Omental fat pad (tissue), 4 donors: ENCODE results near the gene BSN. TPM values are rescaled to one million over a fixed set of nuclear protein-coding genes. Genes with fewer than 3 reads are reported as not detected.

Experiments
- ATAC-seq: fragments of 150-250 bp; one replicate; pipeline ENCODE4 v1.9.1; 2016; ENCODE audit warnings: mild to moderate bottlenecking, moderate library complexity; ENCODE audit not compliant: low FRiP score
- DNase-seq: peaks from one replicate; pipeline ENCODE4 v3.0.0-alpha.2; 2019; ENCODE audit warnings: low spot score
- small RNA-seq: library from RNA; depleted of rRNA; stranded (forward); fragments of <200 nt; gene quantifications from one replicate; pipeline ENCODE3, GENCODE V24; 2016
- total RNA-seq, 4 donors: library from RNA; depleted of rRNA; stranded (reverse); fragments of >200 nt; gene quantifications; one replicate each; pipeline ENCODE4 v1.1.0, GENCODE V29; 2016
- TF ChIP-seq, protein P1 (sequence below), 3 donors: fragments of 450-650 bp; IDR thresholded peaks; one replicate each; pipeline ENCODE4 v1.5.1; 2016 to 2017; ENCODE audit warnings: antibody characterized with exemption in 3 of 3, mild to moderate bottlenecking in 3 of 3, moderate library complexity in 2 of 3

Gene BSN
- total RNA-seq, 4 donors from 2014 or later: 0.09 to 0.63 (median 0.37) TPM

DNA sequence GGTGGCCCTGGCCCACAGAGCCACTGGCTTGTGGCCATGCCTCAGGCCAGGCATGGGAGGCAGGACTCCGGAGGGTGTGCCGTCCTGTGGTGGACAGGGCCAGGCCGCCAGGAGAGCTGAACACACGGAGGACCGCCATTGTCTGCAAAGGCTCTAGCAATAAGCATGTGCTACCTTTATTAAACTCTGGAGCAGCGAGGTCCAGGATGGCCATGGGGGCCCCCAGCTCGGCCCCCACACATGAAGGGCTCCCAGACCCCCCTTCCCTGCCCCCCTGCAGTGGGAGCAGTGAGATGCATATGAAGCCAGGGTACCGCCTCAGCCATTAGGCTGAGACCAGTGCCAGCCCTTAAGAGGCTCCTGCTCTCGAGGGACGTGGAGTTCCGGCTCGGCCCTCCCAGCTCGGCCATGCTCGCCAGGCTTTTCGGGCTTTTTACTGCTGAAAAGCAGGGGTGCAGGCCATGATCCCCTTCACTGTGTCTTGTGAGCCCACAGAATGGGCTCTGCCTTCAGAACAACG is 162.5 kb downstream of the BSN start:
- ATAC-seq: no peak
- TF ChIP-seq, protein P1, sequence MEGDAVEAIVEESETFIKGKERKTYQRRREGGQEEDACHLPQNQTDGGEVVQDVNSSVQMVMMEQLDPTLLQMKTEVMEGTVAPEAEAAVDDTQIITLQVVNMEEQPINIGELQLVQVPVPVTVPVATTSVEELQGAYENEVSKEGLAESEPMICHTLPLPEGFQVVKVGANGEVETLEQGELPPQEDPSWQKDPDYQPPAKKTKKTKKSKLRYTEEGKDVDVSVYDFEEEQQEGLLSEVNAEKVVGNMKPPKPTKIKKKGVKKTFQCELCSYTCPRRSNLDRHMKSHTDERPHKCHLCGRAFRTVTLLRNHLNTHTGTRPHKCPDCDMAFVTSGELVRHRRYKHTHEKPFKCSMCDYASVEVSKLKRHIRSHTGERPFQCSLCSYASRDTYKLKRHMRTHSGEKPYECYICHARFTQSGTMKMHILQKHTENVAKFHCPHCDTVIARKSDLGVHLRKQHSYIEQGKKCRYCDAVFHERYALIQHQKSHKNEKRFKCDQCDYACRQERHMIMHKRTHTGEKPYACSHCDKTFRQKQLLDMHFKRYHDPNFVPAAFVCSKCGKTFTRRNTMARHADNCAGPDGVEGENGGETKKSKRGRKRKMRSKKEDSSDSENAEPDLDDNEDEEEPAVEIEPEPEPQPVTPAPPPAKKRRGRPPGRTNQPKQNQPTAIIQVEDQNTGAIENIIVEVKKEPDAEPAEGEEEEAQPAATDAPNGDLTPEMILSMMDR (IDR thresholded peaks at IDR 0.05): no peak
- no peak for DNase-seq

DNA sequence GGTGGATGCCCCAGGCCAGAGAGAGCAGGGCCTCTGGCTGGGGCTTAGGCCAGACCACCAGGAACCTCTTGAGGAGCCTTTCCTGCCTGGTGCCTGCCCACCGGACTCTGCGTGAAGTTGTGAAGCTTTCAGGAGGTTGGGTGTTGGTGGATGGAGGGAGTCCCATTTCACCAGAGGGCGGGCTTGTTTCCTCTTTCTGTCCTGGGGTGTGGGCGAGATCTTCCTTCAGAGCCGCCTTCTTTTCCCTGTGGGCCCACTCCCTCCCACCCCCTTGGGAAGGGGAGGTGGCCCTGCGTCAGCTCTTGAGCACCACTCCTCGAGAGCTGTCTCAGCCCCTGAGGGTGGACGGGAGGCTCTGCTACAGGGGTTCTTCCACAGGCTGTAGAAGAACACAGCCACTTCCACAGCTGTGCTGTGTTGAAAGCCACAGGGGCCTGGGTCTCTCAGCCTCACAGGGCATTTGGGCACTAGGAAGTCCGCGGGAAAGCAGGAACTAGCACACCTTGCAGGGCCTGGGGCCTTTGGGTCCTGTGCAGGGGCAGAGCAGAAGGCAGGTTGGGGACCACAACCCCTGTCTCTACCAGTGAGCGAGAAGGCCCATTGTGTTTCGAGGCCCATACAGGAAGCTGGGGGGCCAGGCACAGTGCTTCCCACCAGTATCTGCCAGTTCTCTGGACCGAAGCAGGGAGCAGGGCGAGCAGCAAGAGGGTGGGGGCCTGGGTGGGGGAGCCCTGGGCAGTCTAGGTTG is 163.1 kb downstream of the BSN start:
- ATAC-seq (no peak), DNase-seq (no peak)
- TF ChIP-seq, protein P1 (IDR thresholded peaks at IDR 0.05): no peak

DNA sequence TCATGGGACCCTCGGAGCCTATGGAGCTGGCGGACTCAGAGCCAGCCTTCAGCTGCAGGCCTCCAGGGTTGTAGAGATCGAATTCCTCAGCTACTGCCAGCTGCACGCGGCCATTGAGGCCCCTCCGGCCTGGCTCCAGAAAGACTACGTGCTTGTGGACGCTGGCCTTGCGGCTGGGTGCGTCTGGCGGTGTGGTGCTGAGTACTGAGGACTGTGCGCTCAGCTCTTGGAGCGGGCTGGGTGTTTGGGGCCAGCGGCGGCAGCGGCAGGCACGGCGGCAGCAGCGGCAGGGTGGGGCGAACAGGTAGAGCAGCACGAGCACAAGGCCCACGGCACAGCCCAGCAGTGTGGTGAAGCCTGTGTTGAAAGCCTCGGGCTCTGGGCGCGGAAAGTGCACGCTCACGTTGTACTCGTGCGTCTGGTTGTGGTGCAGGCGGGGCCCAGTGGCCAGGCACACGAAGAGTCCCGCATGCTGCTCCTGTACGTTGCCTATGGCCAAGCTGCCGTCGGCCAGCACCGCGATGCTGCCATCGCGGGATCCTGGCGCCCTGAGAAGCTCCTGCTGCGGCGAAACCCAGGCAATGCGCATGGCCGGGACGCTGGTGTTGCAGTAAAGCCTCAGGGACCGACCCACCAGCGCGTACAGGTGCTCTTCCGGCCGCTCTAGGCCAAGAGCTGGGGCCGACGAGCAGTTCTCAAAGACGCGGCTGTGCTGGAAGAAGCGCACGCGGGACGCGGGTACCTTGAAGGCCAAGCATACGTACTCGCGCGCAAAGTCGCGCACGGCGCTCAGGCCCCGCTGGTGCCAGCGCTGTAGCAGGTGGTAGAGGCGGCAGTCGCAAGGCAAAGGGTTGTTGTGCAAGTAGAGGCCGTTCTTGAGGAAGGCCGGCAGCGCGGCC is 163.9 kb downstream of the BSN start:
- TF ChIP-seq, protein P1 (IDR thresholded peaks at IDR 0.05): no peak
- no peak for DNase-seq

DNA sequence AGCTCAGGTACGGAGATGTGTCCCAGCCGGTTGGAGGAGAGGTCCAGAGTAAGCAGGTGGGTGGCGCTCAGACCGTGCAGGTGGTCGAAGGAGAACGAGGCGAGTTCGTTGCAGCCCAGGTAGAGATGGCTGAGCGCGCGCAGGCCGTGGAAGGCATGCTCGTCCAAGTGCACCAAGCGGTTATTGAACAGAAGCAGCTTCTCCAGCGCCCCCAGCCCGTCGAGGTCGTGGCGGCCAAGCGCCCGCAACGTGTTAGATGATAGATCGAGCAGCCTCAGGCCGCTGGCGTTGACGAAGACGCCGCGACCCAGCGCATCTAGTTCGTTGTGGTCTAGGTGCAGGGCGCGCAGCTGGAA is 164.6 kb downstream of the BSN start:
- TF ChIP-seq, protein P1 (IDR thresholded peaks at IDR 0.05): no peak
- ATAC-seq (no peak), DNase-seq (no peak)

More for the DNA sequence above, 163.9 kb downstream of the BSN start:
- no peak for ATAC-seq

DNA sequence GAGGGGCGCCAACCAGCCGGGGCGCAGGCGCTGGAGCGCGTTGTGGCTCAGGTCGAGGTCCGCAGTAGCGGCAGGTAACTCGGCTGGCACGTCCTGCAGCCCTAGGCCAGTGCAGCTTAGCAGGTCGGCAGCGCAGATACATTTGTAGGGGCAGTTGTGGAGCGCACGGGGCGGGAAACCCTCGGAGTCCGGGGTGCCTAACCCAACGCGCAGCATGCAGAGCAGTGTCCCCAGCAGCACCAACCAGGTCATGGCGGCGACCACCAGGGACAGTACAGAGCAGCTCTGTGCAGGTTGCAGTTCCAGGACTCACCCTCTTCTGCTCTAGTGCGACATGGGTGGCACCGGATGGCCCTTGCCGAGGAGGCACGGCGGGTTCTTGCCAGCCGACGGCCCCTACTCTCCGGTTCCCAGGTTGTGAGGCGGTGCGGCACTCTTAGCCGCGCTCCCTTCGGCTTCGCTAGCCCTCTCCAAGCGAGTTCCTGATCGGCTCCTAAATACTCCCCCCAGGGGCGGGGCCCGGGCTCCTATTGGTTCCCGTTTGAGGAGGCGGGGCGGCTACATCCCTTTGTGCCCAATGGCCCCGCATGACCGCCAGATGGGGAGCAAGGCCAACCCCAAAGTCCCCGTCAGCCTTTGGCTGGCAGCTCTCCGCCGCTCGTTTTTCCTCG is 165.1 kb downstream of the BSN start, which contains the start of gene AMIGO3:
Gene AMIGO3, minus strand, starts transcription at position 471 of the 671 bp plus-strand sequence. Its CDS starts 219 bp downstream, at position 252.
- peak; percentile 83 for ATAC-seq

More for the DNA sequence above, 165.1 kb downstream of the BSN start, which contains the start of gene AMIGO3:
- DNase-seq: peak; percentile 95
- TF ChIP-seq, protein P1 (IDR thresholded peaks at IDR 0.05): peak in 1 of 3 donors; percentile 22

Small RNA genes lying within 50 kb of the gene (small RNA-seq; reads per million reads assigned to genes)
- not detected for gene AMIGO3

Other genes with a start within 250 kb of the BSN start
- gene USP4, start 214.4 kb upstream of the BSN start, total RNA-seq: 10 to 100 TPM; 17.3 to 43.3 (median 34.6) TPM
- 100 to 1,000 TPM; 318 to 730 (median 464) TPM for gene GPX1, start 196.1 kb upstream of the BSN start, total RNA-seq
- gene RHOA, start 142.5 kb upstream of the BSN start, total RNA-seq: 100 to 1,000 TPM; 456 to 542 (median 494) TPM
- 10 to 100 TPM; 15.1 to 30.9 (median 24.0) TPM for gene TCTA, start 142.1 kb upstream of the BSN start, total RNA-seq
- gene AMT, start 132.0 kb upstream of the BSN start, total RNA-seq: 1 to 10 TPM; 1.6 to 6.8 (median 3.3) TPM
- gene NICN1, start 125.2 kb upstream of the BSN start, total RNA-seq: 1 to 10 TPM; 2.7 to 9.4 (median 5.6) TPM
- 10 to 100 TPM; 37.8 to 65.0 (median 44.4) TPM for gene DAG1, start 84.2 kb upstream of the BSN start, total RNA-seq
- gene APEH, start 119.9 kb downstream of the BSN start, total RNA-seq: 10 to 100 TPM; 46.7 to 60.8 (median 55.0) TPM
- 10 to 100 TPM in 3 of 4 donors, 1 to 10 TPM in 1; 3.5 to 94.1 (median 25.0) TPM for gene MST1, start 135.0 kb downstream of the BSN start, total RNA-seq
- 10 to 100 TPM; 22.2 to 28.7 (median 26.7) TPM for gene RNF123, start 135.1 kb downstream of the BSN start, total RNA-seq
- gene AMIGO3, start 165.2 kb downstream of the BSN start, total RNA-seq: 1 to 10 TPM in 3 of 4 donors, under 1 TPM in 1; 0.82 to 2.9 (median 2.3) TPM
- 10 to 100 TPM; 15.6 to 31.7 (median 27.3) TPM for gene GMPPB, start 169.5 kb downstream of the BSN start, total RNA-seq
- gene IP6K1, start 232.1 kb downstream of the BSN start, total RNA-seq: 10 to 100 TPM; 30.5 to 41.3 (median 35.8) TPM
- gene CDHR4, start 245.4 kb downstream of the BSN start, total RNA-seq: 1 to 10 TPM in 1 of 4 donors, under 1 TPM in 1, not detected in 2; 0.36 to 6.0 TPM
- gene INKA1, start 248.8 kb downstream of the BSN start, total RNA-seq: 1 to 10 TPM in 2 of 4 donors, under 1 TPM in 2; 0.74 to 9.9 (median 2.4) TPM